Astrocyte (in vitro differentiated cells and primary cell): ENCODE measurements around the gene ASXL1. TPM values are rescaled to one million over a fixed set of nuclear protein-coding genes. Genes with fewer than 3 reads are reported as not detected.

Source experiments
- DNase-seq: peaks from one replicate; pipeline ENCODE4 v3.0.0-alpha.2; 2010; ENCODE audit warnings: low read depth
- FAIRE-seq: peaks from 2 replicates; lab custom pipeline; 2011; peaks lifted over from hg19 to GRCh38; lab: Jason Lieb, UNC
- H2AFZ ChIP-seq: 2 replicates; pipeline ENCODE4 v1.6.0; 2012; ENCODE audit warnings: low read depth, low read length, inconsistent platforms
- H3K27ac ChIP-seq: 2 replicates; pipeline ENCODE4 v1.5.1; 2011; ENCODE audit warnings: low read depth, low read length, inconsistent platforms
- H3K27me3 ChIP-seq: 2 replicates; pipeline ENCODE4 v1.6.0; 2011; ENCODE audit warnings: low read length, inconsistent platforms; ENCODE audit not compliant: insufficient read depth
- H3K36me3 ChIP-seq: 2 replicates; pipeline ENCODE4 v1.5.1; 2011; ENCODE audit warnings: low read length, inconsistent platforms; ENCODE audit not compliant: insufficient read depth
- H3K4me1 ChIP-seq: 2 replicates; pipeline ENCODE4 v1.5.1; 2011; ENCODE audit warnings: low read length, inconsistent platforms; ENCODE audit not compliant: insufficient read depth
- H3K4me2 ChIP-seq: 2 replicates; pipeline ENCODE4 v1.6.0; 2012; ENCODE audit warnings: low read length, inconsistent platforms
- H3K4me3 ChIP-seq: 2 replicates; pipeline ENCODE4 v1.5.1; 2011; ENCODE audit warnings: low read depth, mild to moderate bottlenecking, low read length, inconsistent platforms; ENCODE audit not compliant: insufficient read depth
- H3K79me2 ChIP-seq: 2 replicates; pipeline ENCODE4 v1.6.0; 2012; ENCODE audit warnings: mild to moderate bottlenecking, low read length, inconsistent platforms; ENCODE audit not compliant: insufficient read depth
- H3K9ac ChIP-seq: 2 replicates; pipeline ENCODE4 v1.6.0; 2012; ENCODE audit warnings: mild to moderate bottlenecking, low read length, inconsistent platforms
- H3K9me3 ChIP-seq: 2 replicates; pipeline ENCODE4 v1.5.1; 2012; ENCODE audit warnings: low read depth, mild to moderate bottlenecking, low read length, inconsistent platforms; ENCODE audit not compliant: insufficient read depth
- H4K20me1 ChIP-seq: 2 replicates; pipeline ENCODE4 v1.6.0; 2012; ENCODE audit warnings: low read length, inconsistent platforms; ENCODE audit not compliant: insufficient read depth
- H3K27ac Mint-ChIP-seq: one replicate; pipeline ENCODE4 v1.8.0; 2021; ENCODE audit warnings: mild to moderate bottlenecking, mixed read lengths; ENCODE audit not compliant: unreplicated experiment
- H3K27me3 Mint-ChIP-seq: one replicate; pipeline ENCODE4 v1.8.0; 2021; ENCODE audit warnings: low read depth, mixed read lengths; ENCODE audit not compliant: unreplicated experiment
- H3K36me3 Mint-ChIP-seq: one replicate; pipeline ENCODE4 v1.8.0; 2021; ENCODE audit warnings: low read depth, mixed read lengths; ENCODE audit not compliant: unreplicated experiment
- H3K4me1 Mint-ChIP-seq: one replicate; pipeline ENCODE4 v1.8.0; 2021; ENCODE audit warnings: low read depth, mixed read lengths; ENCODE audit not compliant: unreplicated experiment
- H3K4me3 Mint-ChIP-seq: one replicate; pipeline ENCODE4 v1.8.0; 2021; ENCODE audit warnings: mild to moderate bottlenecking, moderate library complexity, mixed read lengths; ENCODE audit not compliant: unreplicated experiment
- H3K9me3 Mint-ChIP-seq: one replicate; pipeline ENCODE4 v1.8.0; 2021; ENCODE audit warnings: mild to moderate bottlenecking, mixed read lengths; ENCODE audit not compliant: unreplicated experiment
- EZH2 ChIP-seq: IDR thresholded peaks from 2 replicates; pipeline ENCODE4 v1.6.1; 2012; ENCODE audit warnings: mild to moderate bottlenecking, low read length, inconsistent platforms; ENCODE audit not compliant: insufficient read depth
- total RNA-seq: library from RNA; stranded (reverse); gene quantifications from 2 replicates; pipeline ENCODE4 v1.2.1, GENCODE V29; 2021
- TF ChIP-seq, protein P1 (sequence below): IDR thresholded peaks from 2 replicates; pipeline ENCODE4 v1.5.1; 2011; ENCODE audit warnings: low read depth, mild to moderate bottlenecking, inconsistent platforms, low read length, moderate library complexity; ENCODE audit not compliant: insufficient read depth

ASXL1 gene
- total RNA-seq, 1 donor from 2014 or later, result 62.4 TPM

DNA sequence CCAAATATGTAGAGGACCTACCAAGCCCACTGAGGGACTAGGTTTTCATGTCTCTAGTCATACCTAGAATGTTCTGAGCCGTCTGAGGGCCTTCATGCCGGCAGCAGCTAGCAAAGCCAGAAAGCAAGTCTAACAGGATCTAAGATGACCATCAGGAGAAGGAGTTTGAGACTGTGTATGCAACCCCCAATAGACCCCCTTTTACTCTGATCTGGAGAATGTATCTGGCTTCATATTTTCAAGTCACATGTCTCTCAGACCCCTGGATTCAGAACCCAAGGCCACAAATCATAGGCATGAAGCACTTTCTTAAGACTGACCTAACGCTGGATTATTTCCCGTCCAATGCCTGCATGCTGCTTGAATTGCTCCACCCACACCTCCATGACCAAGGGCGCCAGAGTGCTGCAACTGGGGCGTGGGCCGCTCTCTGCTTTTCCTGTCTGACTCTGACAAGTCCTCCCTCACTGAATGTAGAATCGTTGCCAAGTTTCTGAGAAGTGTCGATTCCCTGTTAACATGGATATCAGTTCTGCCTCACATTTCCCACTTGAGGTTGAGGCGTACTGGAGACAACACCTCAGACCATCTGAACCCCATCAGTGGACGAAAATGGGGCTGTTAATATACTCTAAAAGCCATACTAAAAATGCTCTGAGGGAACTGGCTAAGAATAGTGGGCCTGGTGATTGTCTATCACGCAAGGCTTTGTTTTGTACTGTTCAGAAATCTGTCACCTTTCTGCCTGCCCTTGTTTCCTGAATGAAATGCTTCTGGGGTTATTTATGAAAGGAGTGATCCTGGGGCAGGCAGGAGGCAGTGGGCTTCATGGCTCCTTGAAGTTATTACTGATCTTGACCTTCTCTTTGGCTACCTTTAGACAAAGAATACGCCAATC is 23.9 kb upstream of the ASXL1 start:
- Histone ChIP-seq H3K4me3 (no peak overlapping the region), H3K9me3 (no peaks in the 10 kb centered on the region)

DNA sequence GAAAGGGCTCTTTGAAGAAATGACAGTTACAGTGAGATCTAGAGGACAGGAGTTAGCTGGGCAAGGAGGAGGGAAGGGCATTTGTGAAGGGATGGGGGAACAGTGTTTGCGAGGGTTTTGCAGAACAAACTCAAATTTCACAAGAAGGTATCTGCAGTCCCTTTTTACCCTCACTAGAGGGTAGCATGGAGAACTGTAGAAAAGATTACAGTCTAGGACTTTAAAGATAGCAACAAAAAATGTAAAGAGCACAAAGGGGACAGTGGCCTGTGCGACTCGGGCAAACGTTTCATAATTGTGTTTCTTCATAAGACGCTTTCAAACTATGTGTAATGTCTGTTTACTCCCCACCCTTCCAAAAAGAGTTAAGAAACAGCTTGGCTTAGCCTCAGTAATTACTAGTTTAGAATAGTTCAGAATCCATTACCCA is 21.2 kb upstream of the ASXL1 start:
- H2AFZ ChIP-seq, result no peak overlapping the region
- H3K4me2 ChIP-seq, result no peak overlapping the region
- no peak overlapping the region for H3K27ac ChIP-seq
- no peaks in the 10 kb centered on the region for H3K27me3 Mint-ChIP-seq
- no peak overlapping the region for H3K9ac ChIP-seq
- H3K27me3 ChIP-seq, result no peaks in the 10 kb centered on the region
- peaks cover 18% of the 10 kb centered on the region for H3K4me1 Mint-ChIP-seq
- no peak overlapping the region for H3K27ac Mint-ChIP-seq
- TF ChIP-seq, protein P1, sequence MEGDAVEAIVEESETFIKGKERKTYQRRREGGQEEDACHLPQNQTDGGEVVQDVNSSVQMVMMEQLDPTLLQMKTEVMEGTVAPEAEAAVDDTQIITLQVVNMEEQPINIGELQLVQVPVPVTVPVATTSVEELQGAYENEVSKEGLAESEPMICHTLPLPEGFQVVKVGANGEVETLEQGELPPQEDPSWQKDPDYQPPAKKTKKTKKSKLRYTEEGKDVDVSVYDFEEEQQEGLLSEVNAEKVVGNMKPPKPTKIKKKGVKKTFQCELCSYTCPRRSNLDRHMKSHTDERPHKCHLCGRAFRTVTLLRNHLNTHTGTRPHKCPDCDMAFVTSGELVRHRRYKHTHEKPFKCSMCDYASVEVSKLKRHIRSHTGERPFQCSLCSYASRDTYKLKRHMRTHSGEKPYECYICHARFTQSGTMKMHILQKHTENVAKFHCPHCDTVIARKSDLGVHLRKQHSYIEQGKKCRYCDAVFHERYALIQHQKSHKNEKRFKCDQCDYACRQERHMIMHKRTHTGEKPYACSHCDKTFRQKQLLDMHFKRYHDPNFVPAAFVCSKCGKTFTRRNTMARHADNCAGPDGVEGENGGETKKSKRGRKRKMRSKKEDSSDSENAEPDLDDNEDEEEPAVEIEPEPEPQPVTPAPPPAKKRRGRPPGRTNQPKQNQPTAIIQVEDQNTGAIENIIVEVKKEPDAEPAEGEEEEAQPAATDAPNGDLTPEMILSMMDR, result peak; percentile 48
- no peak for TF ChIP-seq EZH2
- DNase-seq, result no peak
- H3K4me3 ChIP-seq, result no peak overlapping the region
- no peak for FAIRE-seq
- H3K36me3 Mint-ChIP-seq, result peaks cover 9% of the 10 kb centered on the region
- H3K4me1 ChIP-seq, result peaks cover 19% of the 10 kb centered on the region
- H3K9me3 Mint-ChIP-seq, result no peaks in the 10 kb centered on the region
- no peaks in the 10 kb centered on the region for H3K9me3 ChIP-seq
- H3K79me2 ChIP-seq, result no peaks in the 10 kb centered on the region
- peaks cover 3% of the 10 kb centered on the region for H4K20me1 ChIP-seq
- H3K36me3 ChIP-seq, result peaks cover under 1% of the 10 kb centered on the region
- no peak overlapping the region for H3K4me3 Mint-ChIP-seq

More for the DNA sequence above, 23.9 kb upstream of the ASXL1 start:
- Mint-ChIP-seq H3K36me3 (peaks cover 17% of the 10 kb centered on the region), H3K27ac (no peak overlapping the region), H3K4me3 (no peak overlapping the region), H3K9me3 (no peaks in the 10 kb centered on the region), H3K27me3 (no peaks in the 10 kb centered on the region), H3K4me1 (peaks cover 22% of the 10 kb centered on the region)
- no peak for DNase-seq
- no peak for FAIRE-seq
- H3K36me3 ChIP-seq, result peaks cover 13% of the 10 kb centered on the region
- no peak overlapping the region for H3K27ac ChIP-seq
- H2AFZ ChIP-seq, result no peak overlapping the region
- no peak overlapping the region for H3K9ac ChIP-seq
- H3K79me2 ChIP-seq, result no peaks in the 10 kb centered on the region
- H4K20me1 ChIP-seq, result peaks cover 3% of the 10 kb centered on the region
- H3K4me2 ChIP-seq, result no peak overlapping the region
- no peak for TF ChIP-seq EZH2
- TF ChIP-seq, protein P1, result no peak
- H3K27me3 ChIP-seq, result no peaks in the 10 kb centered on the region
- peaks cover 21% of the 10 kb centered on the region for H3K4me1 ChIP-seq
